Inflammatory macrophage (primary cell): Measurements from ENCODE around the gene NTRK2.
"Not testable (repeated sequence)": the region's sequence is repeated elsewhere in the genome, so short reads cannot be mapped to it uniquely, and the experiment has no call there.

Experiments
- DNase-seq, 2 donors: peaks; one replicate each; pipeline ENCODE4 v3.0.0-alpha.2; 2020 to 2022

The NTRK2 gene

GRCh38 chr9:85036496-85036895 is 367.0 kb downstream of the NTRK2 start:
- no peak for DNase-seq

GRCh38 chr9:85038061-85038460 is 368.5 kb downstream of the NTRK2 start:
- DNase-seq, result no peak

DNA sequence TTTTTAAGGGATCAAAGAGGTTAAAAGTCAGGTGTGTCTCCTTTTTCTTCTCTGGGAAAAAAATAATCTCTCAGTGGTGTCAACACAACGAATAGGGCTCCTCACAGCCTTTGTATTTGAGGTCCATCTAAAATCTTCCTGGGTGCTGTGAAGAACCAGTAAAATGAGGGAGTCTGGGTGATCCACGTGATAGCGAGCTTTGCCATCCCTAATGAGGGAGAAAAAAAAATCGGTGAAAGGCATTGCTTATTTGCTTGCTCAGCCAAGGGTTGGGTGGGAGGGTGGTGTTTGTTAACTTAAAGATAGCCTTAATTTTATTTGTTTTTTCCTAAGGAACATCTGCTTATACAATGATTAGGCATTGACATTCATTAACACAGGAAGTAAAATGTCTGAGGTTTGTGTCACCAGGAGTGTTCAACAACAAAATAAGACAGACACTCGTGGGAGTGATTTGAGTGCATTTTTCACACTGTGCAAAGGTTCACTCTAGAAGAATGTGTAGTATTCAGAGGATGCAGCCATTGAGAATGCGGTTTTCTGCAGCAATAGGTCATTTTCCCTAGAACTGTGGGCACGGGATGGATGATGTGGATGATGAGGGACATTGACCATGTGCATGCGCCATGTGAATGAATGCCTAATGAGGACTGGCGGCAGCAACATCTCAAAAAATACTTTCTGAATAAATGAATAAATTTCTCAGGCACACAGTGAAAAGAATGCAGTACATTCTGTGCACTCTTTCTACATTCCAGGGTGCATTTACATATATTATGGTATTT is 369.5 kb downstream of the NTRK2 start:
- no peak for DNase-seq

- no peak for DNase-seq
Measured at GRCh38 chr9:85040146-85040545, 370.6 kb downstream of the NTRK2 start.

DNA sequence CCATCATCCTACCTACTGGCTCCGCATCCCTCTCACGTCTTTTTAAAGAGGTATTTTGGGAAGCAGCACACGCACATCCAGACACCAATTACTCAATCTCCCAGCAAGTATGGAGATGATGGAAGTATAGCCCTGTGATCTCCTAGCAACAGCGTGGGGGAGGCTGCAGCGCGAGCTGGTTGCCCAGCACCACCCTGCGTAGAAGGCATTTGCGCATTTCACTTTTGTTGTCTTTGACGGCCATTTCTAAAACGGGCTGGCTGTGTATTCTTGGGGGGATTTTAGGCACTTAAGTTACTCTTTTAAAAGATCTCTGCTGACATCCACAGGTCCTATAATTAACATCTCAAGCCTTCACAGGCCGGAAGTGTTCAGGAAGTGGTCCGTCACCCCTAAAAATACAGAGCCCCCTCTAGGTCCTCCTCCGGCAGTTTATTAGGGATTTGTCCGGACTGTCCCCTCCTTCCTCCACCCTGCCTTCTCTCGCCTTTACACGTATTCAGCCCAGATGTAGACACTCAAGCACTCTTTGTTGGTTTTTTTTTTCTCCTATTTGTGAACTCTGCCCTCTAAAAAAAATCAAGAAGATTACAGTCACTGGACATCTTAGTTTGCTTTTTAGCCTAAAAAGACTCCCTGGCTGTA is 371.4 kb downstream of the NTRK2 start:
- no peak for DNase-seq

DNA sequence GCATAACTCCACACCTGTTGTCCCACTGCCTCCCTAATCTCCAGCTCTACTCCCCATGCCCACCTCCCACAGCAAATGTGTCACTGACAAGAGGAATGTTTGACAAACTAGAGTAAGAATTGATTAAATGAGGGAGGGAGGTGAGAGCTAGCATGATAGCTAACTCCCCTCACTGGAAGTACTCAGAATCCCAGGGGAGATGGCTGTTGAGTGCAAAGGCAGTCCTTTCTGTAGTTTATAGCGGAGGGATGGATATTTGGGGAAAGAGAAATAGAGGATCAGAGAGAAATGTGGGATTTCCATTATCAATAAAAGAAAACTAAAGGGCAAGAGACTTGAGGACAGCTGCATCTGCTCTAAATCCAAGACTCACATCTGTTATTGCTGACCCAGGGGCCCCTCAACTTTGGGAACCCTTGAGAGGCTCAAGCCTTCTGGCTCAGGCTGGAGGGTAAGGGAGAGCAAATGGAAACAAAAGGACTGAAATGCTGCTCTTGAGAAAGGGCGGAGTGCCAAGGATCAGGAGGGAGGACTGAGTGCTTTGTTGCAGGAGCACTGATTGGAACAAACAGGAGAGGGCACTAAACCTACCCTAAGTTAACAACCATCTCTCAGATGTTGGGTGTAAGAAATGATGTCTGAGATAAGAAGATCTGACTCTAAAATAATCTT is 372.1 kb downstream of the NTRK2 start:
- no peak for DNase-seq

- no peak for DNase-seq
Measured at GRCh38 chr9:85042981-85043647, 373.6 kb downstream of the NTRK2 start.

GRCh38 chr9:85045271-85045670 is 375.7 kb downstream of the NTRK2 start:
- no peak for DNase-seq

- DNase-seq, result no peak
Measured at GRCh38 chr9:85046475-85046874, 376.9 kb downstream of the NTRK2 start.

GRCh38 chr9:85053206-85053786 is 383.8 kb downstream of the NTRK2 start:
- no peak for DNase-seq

GRCh38 chr9:85054017-85054416 is 384.5 kb downstream of the NTRK2 start:
- no peak for DNase-seq

- no peak for DNase-seq
Measured at GRCh38 chr9:85055506-85056202, 386.1 kb downstream of the NTRK2 start.

DNA sequence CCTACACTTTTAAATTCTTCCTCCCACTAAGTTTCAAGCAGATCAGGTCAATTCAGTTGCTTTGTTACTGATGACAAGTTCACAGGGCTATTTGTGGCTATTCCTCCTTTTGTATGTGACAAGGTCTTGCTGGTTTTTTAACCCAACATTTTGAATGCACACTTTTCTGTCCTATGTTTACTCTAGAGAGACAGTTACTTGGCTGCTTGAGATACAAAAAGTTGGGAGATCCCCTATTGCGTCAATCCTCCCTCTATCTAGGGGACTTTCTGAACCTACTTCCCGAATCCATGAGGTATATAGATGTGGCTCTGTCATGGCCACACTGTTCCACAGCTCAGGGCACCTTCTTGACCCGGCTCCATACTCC is 386.7 kb downstream of the NTRK2 start:
- DNase-seq, result no peak

GRCh38 chr9:85061969-85062368 is 392.4 kb downstream of the NTRK2 start:
- DNase-seq, result no peak

- no peak for DNase-seq
Measured at GRCh38 chr9:85062385-85063022, 393.0 kb downstream of the NTRK2 start.

DNA sequence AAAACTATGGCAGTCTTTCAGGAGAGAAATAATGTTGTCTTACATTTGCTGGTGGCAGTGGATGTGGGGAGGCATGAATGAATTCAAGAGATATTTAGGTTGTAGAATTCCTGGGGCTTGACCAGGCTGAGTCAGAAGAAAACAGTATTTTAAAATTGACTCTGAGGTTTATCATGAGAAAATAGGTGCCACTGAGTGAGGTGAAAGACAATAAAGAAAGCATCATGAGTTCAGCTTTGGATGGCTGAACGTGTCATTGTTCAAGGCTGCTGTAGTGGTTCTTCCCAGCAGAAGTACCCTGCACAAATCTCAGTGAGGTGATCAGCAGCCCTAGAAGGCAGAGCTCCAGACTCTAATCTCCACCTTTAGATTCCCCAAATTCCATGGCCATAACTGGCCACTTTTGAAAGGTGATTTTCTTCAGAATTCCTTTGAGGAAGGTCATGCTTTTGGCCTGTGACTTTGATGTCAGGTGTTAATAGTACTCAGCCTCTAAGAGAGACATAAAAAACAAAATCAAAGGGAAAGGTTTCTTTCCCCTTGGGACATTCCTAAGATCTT is 395.4 kb downstream of the NTRK2 start:
- DNase-seq, result no peak

DNA sequence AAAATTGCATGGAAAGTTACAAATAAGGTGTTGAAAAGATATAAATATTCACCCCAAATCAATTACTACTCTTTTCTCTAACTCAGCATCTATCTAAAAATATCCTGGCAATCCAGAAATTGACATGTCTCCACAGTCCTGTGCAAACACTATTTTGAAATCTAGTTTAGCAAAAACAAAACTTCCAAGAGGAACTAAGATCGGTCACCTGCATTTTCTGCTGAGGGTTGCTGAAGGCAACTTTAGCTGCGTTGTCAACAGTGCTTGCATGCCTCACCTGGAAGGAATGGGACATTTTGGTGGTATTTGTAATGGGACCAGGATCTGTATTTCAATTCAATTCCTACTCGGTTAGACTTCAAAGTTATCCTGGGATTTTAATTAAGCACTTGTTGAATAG is 398.3 kb downstream of the NTRK2 start:
- DNase-seq, result no peak

DNA sequence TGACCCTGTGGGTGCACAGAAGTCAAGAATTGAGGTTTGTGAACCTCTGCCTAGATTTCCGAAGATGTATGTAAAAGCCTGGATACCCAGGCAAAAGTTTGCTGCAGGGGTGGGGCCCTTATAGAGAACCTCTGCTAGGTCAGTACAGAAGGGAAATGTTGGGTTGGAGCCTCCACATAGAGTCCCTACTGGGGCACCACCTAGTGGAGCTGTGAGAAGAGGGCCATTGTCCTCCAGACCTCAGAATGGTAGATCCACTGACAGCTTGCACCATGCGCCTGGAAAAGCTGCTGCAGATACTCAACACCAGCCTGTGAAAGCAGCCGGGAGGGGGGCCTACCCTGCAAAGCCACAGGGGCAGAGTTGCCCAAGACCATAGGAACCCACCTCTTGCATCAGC is 399.9 kb downstream of the NTRK2 start:
- not testable (repeated sequence) for DNase-seq
